ENCODE results near the gene CAMK1G. TPM values are rescaled to one million over a fixed set of nuclear protein-coding genes. Genes with fewer than 3 reads are reported as not detected.

The CAMK1G gene
- total and polyA plus RNA-seq, 2 donors (not counting 1 experiment from before 2014, with no cell fraction given), result not detected

GRCh38 chr1:209570743-209571142, 12.8 kb upstream of the CAMK1G start:
- no peak for TF ChIP-seq EZH2 (IDR thresholded peaks at IDR 0.05; ENCODE audit: borderline replicate concordance, insufficient read depth, low read depth, low read length, poor library complexity, severe bottlenecking)
- TF ChIP-seq, protein P1, sequence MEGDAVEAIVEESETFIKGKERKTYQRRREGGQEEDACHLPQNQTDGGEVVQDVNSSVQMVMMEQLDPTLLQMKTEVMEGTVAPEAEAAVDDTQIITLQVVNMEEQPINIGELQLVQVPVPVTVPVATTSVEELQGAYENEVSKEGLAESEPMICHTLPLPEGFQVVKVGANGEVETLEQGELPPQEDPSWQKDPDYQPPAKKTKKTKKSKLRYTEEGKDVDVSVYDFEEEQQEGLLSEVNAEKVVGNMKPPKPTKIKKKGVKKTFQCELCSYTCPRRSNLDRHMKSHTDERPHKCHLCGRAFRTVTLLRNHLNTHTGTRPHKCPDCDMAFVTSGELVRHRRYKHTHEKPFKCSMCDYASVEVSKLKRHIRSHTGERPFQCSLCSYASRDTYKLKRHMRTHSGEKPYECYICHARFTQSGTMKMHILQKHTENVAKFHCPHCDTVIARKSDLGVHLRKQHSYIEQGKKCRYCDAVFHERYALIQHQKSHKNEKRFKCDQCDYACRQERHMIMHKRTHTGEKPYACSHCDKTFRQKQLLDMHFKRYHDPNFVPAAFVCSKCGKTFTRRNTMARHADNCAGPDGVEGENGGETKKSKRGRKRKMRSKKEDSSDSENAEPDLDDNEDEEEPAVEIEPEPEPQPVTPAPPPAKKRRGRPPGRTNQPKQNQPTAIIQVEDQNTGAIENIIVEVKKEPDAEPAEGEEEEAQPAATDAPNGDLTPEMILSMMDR (IDR thresholded peaks at IDR 0.05), result no peak
- H3K4me2 ChIP-seq (replicated peaks; ENCODE audit: low read depth, low read length, poor library complexity, severe bottlenecking), result no peak overlapping the region
- ATAC-seq (ENCODE audit: low read depth) (no peak), DNase-seq (no peak)
- POLR2A ChIA-PET, result no interaction called here
- no peak overlapping the region for H3K9ac ChIP-seq (ENCODE audit: low read length)
- peaks cover 0 to 14% (median 8%) of the 10 kb centered on the region in 4 experiments for H3K27me3 ChIP-seq (replicated peaks in 1 of 4; ENCODE audit: control extremely low read depth in 1 of 4, control insufficient read depth in 3 of 4, insufficient read depth in 4 of 4, low read length in 3 of 4)
- no peak overlapping the region for H2AFZ ChIP-seq (ENCODE audit: insufficient read depth, low read depth, low read length, poor library complexity, severe bottlenecking)
- H3K36me3 ChIP-seq (replicated peaks in 1 of 2; ENCODE audit: control extremely low read depth in 1 of 2, control insufficient read depth in 1 of 2, extremely low read depth in 1 of 2, insufficient read depth in 2 of 2, low read length in 1 of 2), result no peaks in the 10 kb centered on the region
- H3K9me3 Mint-ChIP-seq (ENCODE audit: insufficient read depth), result no peaks in the 10 kb centered on the region
- WGBS (ENCODE audit: insufficient coverage), result 50% methylated on average over 1 of the region's 3 CpGs
- H3K4me3 Mint-ChIP-seq, result no peak overlapping the region
- CTCF ChIA-PET, result interaction anchor here (1.5 to 2.7 kb wide), 2 partner anchors 126 to 178 kb away, joined by 5 to 11 read pairs; no protein-coding TSS in a partner anchor
- peaks cover 4 to 5% of the 10 kb centered on the region in 2 donors for H3K4me1 ChIP-seq (ENCODE audit: control insufficient read depth in 2 of 2, insufficient read depth in 2 of 2, low read length in 2 of 2)
- H3K27ac Mint-ChIP-seq, result no peak overlapping the region
- H3K9me3 ChIP-seq (ENCODE audit: control extremely low read depth in 1 of 3, control insufficient read depth in 2 of 3, insufficient read depth in 1 of 3, low read length in 2 of 3), result no peaks in the 10 kb centered on the region
- H4K20me1 ChIP-seq (ENCODE audit: control insufficient read depth, insufficient read depth, low read length, poor library complexity, severe bottlenecking), result no peaks in the 10 kb centered on the region
- H3K4me3 ChIP-seq (ENCODE audit: control extremely low read depth in 1 of 5, extremely low read depth in 1 of 5, insufficient read depth in 1 of 5, low read depth in 2 of 5, low read length in 4 of 5), result no peak overlapping the region
- intact Hi-C loops (cut with micrococcal nuclease), result no loop called here
- peaks cover 59% of the 10 kb centered on the region for H3K27me3 Mint-ChIP-seq
- H3K27ac ChIP-seq (ENCODE audit: low read length in 2 of 2), result no peak overlapping the region
- H3K79me2 ChIP-seq (ENCODE audit: control insufficient read depth, insufficient read depth, low read length), result no peaks in the 10 kb centered on the region
- H3K4me1 Mint-ChIP-seq, result peaks cover 5% of the 10 kb centered on the region

DNA sequence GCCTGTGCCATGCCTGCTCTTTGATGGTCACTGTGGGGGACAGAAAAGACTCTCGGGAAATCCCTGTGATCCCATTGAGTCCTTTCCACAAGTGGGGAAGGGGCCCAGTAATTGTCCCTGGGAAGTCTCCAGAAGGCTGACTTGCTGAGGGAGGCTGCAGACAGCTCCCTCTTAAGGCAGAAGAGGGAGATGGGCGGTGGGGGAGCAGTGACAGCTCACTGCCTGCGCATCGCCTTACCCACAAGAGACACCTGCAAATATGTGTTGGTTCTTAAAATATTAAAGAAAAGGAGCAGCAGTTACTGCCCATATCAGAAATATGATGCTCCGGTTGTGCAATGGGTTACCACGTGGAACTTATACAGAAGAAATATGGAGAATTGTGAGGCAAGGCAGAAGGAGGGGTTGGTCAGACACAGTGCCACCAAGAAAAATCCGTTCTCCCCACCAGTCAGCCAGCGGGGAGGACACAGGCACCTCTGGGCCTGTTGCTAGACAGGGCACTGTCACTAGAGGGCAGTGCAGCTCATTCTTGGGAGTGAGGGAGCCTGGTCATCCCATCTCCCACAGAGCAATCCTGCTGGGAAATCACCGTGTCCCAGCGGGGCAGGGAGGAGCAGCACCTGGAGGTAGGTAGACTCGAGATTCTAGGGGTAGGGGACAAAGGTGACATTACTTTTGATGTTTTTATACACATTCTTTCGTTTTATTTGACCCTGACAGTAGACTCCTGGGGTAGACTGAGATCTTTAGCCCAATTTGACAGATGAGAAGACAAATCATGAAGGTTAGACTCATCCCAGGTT, 6.9 kb upstream of the CAMK1G start:
- no peaks in the 10 kb centered on the region for H3K4me1 ChIP-seq (ENCODE audit: control insufficient read depth in 2 of 2, insufficient read depth in 2 of 2, low read length in 2 of 2)
- no peak overlapping the region for H3K4me3 ChIP-seq (ENCODE audit: control extremely low read depth in 1 of 5, extremely low read depth in 1 of 5, insufficient read depth in 1 of 5, low read depth in 2 of 5, low read length in 4 of 5)
- peak; percentile 51 for ATAC-seq (ENCODE audit: low read depth)
- intact Hi-C loops (cut with micrococcal nuclease), result loop anchor here (1.0 kb wide), 3 partner anchors 51 to 171 kb away; no protein-coding TSS in a partner anchor
- WGBS (ENCODE audit: insufficient coverage), result 19% methylated on average over 4 of the region's 12 CpGs
- Mint-ChIP-seq H3K4me1 (no peaks in the 10 kb centered on the region), H3K4me3 (no peak overlapping the region), H3K27me3 (peaks cover 33% of the 10 kb centered on the region), H3K9me3 (ENCODE audit: insufficient read depth) (no peaks in the 10 kb centered on the region), H3K27ac (no peak overlapping the region)
- H3K9ac ChIP-seq (ENCODE audit: low read length), result no peak overlapping the region
- no peaks in the 10 kb centered on the region for H4K20me1 ChIP-seq (ENCODE audit: control insufficient read depth, insufficient read depth, low read length, poor library complexity, severe bottlenecking)
- peaks cover 0 to 2% (median 0%) of the 10 kb centered on the region in 4 experiments for H3K27me3 ChIP-seq (replicated peaks in 1 of 4; ENCODE audit: control extremely low read depth in 1 of 4, control insufficient read depth in 3 of 4, insufficient read depth in 4 of 4, low read length in 3 of 4)
- no peaks in the 10 kb centered on the region for H3K9me3 ChIP-seq (ENCODE audit: control extremely low read depth in 1 of 3, control insufficient read depth in 2 of 3, insufficient read depth in 1 of 3, low read length in 2 of 3)
- H3K4me2 ChIP-seq (replicated peaks; ENCODE audit: low read depth, low read length, poor library complexity, severe bottlenecking), result no peak overlapping the region
- H3K79me2 ChIP-seq (ENCODE audit: control insufficient read depth, insufficient read depth, low read length), result no peaks in the 10 kb centered on the region
- CTCF ChIA-PET, result interaction anchor here (0.8 to 5.8 kb wide), 12 partner anchors 11 to 251 kb away, joined by 3 to 31 read pairs (median 4); partner anchors contain the start of genes LAMB3 and UTP25
- peak; percentile 56 for DNase-seq
- TF ChIP-seq EZH2 (IDR thresholded peaks at IDR 0.05; ENCODE audit: borderline replicate concordance, insufficient read depth, low read depth, low read length, poor library complexity, severe bottlenecking), result no peak
- TF ChIP-seq, protein P1 (IDR thresholded peaks at IDR 0.05), result peak; percentile 84
- H3K27ac ChIP-seq (ENCODE audit: low read length in 2 of 2), result no peak overlapping the region
- H2AFZ ChIP-seq (ENCODE audit: insufficient read depth, low read depth, low read length, poor library complexity, severe bottlenecking), result no peak overlapping the region
- POLR2A ChIA-PET, result no interaction called here
- no peaks in the 10 kb centered on the region for H3K36me3 ChIP-seq (replicated peaks in 1 of 2; ENCODE audit: control extremely low read depth in 1 of 2, control insufficient read depth in 1 of 2, extremely low read depth in 1 of 2, insufficient read depth in 2 of 2, low read length in 1 of 2)
